Right ventricle myocardium inferior (tissue), 1 donor: ENCODE data around the gene FOXP4. TPM values are rescaled to one million over a fixed set of nuclear protein-coding genes. Genes with fewer than 3 reads are reported as not detected.

Experiments used
- ATAC-seq: fragments of 200-7000 bp; cut with Tn5 transposase; one replicate; pipeline ENCODE4 v1.9.1; 2020; ENCODE audit warnings: mild to moderate bottlenecking, moderate library complexity
- DNase-seq: peaks from one replicate; pipeline ENCODE4 v3.0.0; 2021; ENCODE audit errors: missing footprints
- intact Hi-C: fragments of 100-400 bp; cut with DNase I; formaldehyde crosslinking; loops from one replicate; pipeline ENCODE4 v1.11.0; 2022
- long read RNA-seq: library from polyadenylated mRNA; unstranded; transcript quantifications from one replicate; pipeline ENCODE4 v2.0.0, GENCODE V29; 2021
- total RNA-seq: library from RNA; stranded (reverse); fragmentation: NEBNext Ultra II Directional; extraction: Animal tissue kit (Norgen Biotek cat#: 25700); gene quantifications from one replicate; pipeline ENCODE4 v1.2.1, GENCODE V29; 2021
- donor health status: DM: no; HTN: yes; CAD: no; lungs with severe emphysema.

The FOXP4 gene, protein sequence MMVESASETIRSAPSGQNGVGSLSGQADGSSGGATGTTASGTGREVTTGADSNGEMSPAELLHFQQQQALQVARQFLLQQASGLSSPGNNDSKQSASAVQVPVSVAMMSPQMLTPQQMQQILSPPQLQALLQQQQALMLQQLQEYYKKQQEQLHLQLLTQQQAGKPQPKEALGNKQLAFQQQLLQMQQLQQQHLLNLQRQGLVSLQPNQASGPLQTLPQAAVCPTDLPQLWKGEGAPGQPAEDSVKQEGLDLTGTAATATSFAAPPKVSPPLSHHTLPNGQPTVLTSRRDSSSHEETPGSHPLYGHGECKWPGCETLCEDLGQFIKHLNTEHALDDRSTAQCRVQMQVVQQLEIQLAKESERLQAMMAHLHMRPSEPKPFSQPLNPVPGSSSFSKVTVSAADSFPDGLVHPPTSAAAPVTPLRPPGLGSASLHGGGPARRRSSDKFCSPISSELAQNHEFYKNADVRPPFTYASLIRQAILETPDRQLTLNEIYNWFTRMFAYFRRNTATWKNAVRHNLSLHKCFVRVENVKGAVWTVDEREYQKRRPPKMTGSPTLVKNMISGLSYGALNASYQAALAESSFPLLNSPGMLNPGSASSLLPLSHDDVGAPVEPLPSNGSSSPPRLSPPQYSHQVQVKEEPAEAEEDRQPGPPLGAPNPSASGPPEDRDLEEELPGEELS
- total RNA-seq = 13.9 TPM
- long read RNA-seq, full-length matches to known transcripts = 2 of 3 reads
- long read RNA-seq, partial matches to known transcripts = 0 of 3 reads
- long read RNA-seq, other reads (novel, unspliced or antisense) = 1 of 3 reads

DNA sequence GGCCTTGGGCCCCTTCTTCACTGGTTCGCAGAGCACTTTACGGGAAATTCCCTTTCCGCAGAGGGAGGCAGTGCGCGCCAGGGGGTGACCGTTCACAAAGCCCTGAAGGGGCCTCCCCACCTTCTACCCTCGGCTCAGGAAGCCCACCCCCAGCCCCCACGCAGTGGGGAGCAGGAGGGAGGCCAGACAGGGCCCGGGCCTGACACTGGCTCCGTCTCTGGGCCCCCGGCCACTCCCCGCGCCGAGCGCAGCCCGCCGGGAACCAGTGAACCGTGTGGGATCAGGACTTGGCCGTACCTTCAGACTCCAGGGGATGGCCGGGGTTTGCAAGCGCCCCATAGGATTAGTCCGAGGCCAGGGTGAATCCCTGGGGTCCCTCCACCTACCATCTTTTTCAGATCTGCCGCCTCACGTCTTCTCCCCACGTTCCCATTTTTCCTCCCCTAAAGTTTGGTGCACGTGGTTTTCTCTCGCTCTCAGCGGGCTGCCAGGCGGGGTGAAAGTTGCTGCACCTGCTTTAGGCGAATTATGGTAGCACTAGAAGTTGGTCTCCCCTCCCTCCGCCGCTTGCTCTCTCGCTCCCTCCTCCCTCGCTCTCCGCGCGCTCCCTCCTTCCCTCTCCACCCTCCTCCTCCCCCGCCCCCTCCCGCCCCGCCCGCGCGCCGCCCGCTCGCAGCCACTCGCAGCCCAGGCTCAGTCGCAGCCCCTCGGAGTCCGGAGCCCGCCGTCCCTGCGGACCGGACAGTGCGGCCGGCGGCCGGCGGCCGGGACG lies at the start of gene FOXP4:
Gene FOXP4, plus strand, starts transcription at position 679 of the 772 bp plus-strand sequence. CDS start 19,380 bp downstream, outside the sequence.
- ATAC-seq (peak; percentile 91), DNase-seq (peak; percentile 93)
- intact Hi-C loops = loop anchor here (2.0 to 5.0 kb wide), 2 partner anchors 44 to 119 kb away; no protein-coding TSS in a partner anchor

DNA sequence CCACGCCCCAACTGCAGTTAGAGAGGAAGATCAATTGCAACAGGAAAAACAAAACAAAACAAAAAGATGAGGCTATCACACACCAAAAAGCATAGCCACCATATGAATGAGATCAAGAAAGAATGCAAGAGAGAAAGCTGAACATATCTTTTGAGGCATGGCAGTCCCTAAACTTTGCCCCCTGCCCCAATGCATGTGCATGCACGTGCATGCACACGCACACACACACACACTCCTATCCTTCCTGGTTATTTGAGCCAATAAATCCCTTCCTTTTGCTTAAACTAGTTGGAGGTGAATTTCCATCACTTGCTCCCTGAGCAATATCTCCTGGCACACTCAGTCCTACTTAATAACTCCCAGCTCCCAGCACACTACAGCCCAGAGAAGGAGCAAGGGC lies 48.6 kb upstream of the FOXP4 start:
- intact Hi-C loops = no loop called here
- no peak for DNase-seq
- no peak for ATAC-seq

DNA sequence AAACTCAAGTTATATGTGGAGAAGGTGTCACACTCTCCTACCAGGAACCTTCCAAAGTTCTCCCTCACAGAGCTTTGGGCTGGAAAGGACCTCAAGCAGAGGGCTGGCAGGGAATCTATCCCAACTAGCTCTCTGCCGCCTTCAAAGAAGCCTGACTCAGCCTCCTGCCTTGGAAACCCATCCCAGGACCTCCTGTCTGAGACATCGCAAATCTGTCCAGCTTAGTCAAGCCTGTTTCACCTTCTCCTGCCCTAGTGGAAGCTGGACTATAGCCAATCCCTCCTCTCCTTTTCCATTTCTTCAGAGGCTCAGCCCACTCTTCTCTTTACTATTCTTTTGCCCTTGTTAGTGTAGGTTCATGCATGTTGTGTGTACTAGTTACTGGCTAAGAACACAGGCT lies 48.2 kb upstream of the FOXP4 start:
- intact Hi-C loops = no loop called here
- no peak for ATAC-seq

DNA sequence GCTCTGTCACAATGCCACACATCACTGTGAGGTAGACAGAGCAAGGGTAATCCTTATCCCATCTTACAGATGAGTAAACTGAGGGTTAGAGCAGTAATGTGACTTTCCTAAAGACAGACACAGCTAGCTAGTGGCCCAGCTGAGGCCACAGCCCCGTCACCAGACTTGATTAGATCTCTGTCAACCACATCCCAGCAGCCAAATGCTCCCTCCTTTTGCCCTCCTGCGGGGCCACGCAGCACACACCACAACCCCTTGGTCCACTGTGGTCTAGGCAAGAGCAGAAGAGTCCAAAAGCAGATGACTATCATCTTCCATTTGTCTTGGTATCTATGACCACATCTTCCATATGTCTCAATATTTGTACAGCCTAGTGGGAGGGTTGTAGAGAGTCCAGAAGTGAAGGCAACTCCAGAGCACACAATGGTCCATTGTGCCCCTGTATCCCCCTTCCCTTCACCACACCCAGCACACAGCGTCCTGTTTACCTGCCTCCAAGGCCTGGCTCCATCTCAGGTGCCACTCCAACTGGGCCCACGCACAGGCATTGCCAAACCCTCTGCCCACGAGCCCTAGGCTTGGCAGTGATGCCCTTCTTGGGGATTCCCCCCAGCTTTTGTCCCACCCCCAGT lies 47.1 kb upstream of the FOXP4 start:
- intact Hi-C loops = no loop called here
- ATAC-seq = no peak
- no peak for DNase-seq

More for the DNA sequence above, 48.2 kb upstream of the FOXP4 start:
- DNase-seq = no peak

DNA sequence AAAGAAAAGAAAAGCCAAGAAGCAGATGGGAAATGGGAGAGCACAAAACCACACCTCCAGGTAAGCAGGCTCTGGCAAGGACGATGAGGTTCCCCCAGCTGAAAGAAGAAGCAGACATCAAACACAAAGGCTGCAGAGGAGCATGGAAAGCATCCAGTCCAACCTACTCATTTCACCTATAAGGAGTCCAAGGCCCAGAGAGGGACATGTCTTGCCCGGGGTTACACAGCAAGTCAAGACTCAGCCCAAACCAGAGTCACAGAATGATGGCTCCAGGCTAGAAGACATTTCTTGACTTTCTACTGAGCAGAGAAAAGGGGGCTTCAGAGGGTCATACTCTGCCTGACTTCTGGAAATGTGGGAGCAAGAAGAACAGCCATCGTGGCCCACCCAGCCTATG lies 45.6 kb upstream of the FOXP4 start:
- intact Hi-C loops = loop anchor here (5.0 kb wide), 2 partner anchors 47 to 62 kb away; partner anchors contain the start of gene FOXP4
- DNase-seq (no peak), ATAC-seq (no peak)

DNA sequence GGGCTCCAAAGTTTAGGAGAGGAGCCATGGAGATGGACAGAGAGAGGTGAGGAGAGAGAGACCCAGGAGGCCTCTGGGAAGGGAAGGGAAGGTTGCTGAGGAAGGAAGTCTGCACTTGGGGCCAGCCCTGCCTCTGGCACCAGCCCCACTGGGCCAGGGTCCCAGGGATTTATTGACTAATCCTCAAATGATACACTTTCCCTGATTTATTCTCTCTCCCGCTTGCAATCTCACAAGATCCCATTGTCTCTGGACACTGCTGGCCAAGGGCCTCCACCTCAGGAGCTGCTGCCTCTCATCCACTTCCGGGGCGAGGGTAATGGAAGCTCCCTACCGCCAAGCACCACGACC lies 43.6 kb upstream of the FOXP4 start:
- intact Hi-C loops = loop anchor here (5.0 kb wide), 2 partner anchors 45 to 60 kb away; partner anchors contain the start of gene FOXP4
- ATAC-seq = no peak
- no peak for DNase-seq

DNA sequence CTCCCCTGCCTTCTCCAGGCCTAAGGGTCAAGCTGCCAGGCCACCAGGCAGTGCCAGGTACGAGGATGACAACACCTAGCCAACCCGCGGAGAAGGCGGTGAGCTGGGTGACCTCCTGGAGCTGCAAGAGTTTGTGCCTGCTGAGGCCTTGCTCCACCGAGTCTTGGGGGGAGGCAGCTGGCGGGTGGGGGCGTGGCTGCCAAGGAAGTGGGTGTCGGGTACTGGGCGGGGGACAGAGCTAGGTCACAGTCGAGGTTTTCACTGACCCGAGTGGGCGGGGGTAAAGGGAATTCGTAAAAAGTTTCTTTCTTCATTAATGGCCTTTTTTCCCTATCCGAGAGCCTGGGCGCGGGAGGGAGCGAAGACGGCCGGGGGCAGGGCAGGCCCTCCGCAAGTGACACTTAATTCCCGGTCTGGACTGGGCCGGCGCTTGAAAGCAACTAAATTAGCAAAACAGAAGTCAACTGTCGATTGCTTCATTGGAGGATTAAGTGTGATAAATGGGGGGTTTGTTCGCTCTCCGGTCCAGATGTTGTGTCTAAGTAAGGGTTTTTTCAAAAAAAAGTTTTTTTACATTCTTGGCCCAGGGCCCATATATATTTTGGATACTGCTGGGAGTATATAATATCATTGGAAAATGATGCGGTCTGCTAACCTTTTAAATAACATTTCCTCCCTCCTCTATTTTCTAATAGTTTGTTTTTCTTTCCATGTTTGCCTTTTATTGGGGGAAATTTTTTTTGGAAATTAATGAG lies 43.1 kb upstream of the FOXP4 start:
- ATAC-seq = no peak
- intact Hi-C loops = loop anchor here (5.0 kb wide), 2 partner anchors 44 to 59 kb away; partner anchors contain the start of gene FOXP4
- no peak for DNase-seq

DNA sequence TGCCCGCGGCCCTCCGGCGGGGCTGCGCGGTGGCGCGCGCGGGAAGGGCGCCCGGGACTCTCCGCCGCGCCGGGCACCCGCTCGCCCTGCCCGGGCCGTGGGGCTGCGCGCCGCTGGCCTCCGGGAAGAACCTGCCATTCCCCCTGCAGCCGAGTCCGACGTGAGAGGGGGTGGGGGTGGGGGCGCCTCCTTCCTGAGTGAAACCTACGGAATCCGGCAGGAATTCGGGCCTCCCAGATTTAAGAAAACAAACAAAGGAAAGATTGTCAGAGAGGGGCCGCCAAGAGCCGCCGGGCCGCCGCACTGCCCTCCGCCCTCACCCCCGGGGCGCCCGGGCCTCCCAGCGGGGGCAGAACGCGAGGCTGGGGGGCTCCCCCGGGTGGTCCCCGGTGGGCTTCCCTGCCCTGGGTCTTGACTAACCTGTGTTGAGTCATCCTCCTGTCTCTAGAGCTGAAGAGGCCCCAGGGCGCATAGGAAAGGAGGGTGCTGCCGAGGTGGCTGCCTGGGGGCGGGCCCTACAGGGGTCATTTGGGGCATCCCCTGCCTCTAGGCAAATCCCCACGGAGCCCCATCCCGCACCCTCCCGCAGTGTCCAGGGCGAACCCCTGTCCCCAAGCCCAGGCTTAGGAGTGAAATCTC lies 42.2 kb upstream of the FOXP4 start:
- DNase-seq = no peak
- ATAC-seq = peak; percentile 38
- intact Hi-C loops = loop anchor here (5.0 kb wide), 2 partner anchors 43 to 58 kb away; partner anchors contain the start of gene FOXP4

DNA sequence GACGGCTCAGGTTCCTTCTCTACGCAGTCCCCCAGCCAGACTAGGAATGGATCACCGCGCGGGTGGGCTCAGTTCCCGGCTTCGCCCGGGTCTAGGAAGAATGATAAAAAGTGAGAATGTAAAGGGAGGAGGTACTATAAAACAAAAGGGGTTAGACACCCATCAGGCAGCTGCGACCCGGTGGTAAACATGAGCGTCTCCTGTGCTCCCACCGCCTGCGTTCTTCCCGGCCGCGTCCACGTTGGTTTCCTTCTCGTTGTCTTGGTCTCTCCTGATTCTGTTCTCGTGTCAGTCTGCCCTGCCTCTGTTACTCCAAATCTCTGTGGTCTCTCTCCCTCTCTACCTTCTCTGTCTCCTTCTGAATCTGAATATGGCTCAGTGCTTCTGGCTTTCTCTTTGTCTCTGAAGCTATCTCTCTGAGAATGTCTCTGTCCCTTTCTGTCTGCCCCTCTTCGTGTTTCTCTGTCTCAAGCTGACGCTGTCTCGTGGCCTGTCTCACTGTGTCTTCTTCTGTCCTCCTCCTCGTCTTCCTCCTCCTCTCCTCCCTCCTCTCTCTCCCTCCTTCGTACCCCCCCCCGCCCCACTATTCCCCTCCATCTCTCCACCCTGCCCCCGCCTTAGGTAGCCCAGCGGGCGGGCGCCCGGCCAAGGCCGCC lies 41.6 kb upstream of the FOXP4 start:
- intact Hi-C loops = loop anchor here (5.0 kb wide), 3 partner anchors 43 to 77 kb away; partner anchors contain the start of gene FOXP4
- DNase-seq (no peak), ATAC-seq (no peak)

DNA sequence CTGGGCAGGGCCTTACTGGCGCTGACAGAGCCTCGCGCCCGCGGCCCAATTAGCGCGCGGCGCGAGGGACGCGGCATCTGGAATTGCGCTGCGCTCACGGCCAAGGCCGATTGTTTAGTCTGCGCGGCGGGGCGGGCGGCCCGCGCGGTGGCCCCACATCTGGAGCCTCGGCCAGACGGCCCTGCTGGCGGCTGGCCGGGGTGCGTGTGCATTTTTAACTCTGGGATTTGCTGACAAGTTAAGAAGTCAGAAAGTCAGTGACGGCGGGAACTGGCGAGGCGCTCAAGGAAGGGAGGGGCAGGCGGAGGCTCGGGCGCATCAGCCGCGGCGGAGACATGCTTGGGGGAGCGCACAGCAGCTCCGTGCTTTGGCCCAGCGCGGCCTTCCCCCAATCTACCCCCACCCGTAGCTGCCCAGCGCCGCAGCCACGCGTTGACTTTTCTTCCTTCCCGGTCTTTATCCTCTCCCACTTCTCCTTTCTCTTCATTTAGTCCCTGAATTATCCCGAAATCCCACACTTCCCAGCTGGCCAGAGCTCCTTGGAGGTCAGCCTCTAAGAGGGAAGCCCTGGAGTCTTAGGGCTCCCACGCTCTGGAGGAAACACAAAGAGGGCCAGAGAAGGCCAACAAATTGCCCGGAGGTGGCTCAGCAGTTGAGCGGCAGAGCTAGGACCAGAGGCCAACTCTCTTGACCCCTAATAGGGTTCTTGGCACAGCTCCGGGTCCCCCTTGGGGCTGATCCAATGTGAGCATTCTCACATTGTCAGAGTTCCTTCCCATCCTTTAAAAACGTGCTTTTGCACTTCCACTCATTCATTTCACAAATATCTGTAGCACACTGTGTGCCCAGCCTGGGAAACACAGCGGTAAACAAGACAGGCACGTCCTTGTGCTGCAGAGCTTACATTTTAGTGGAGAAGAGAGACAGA lies 40.8 kb upstream of the FOXP4 start:
- peak; percentile 85 for DNase-seq
- peak; percentile 88 for ATAC-seq
- intact Hi-C loops = loop anchor here (5.0 kb wide), 1 partner anchor 78 kb away; no protein-coding TSS in a partner anchor

DNA sequence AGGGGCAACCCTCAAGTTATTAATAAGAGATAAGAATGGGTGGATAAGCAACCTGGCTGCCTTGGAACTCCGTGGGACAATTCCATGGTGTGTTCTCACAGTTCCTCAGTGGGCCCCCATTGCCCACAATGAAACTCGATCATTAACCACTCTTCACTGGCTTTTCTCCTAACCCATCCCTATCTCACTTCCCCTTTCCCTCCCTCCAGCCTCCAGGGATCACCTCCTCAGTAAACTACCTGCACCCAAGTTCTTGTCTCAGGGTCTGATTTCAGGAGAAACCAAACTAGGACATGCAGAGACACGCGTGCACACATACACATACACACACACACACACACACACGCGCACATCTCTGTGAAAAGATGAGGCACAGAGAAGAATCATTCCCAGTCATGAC lies 37.7 kb upstream of the FOXP4 start:
- DNase-seq (no peak), ATAC-seq (no peak)
- intact Hi-C loops = loop anchor here (5.0 kb wide), 1 partner anchor 81 kb away; no protein-coding TSS in a partner anchor

DNA sequence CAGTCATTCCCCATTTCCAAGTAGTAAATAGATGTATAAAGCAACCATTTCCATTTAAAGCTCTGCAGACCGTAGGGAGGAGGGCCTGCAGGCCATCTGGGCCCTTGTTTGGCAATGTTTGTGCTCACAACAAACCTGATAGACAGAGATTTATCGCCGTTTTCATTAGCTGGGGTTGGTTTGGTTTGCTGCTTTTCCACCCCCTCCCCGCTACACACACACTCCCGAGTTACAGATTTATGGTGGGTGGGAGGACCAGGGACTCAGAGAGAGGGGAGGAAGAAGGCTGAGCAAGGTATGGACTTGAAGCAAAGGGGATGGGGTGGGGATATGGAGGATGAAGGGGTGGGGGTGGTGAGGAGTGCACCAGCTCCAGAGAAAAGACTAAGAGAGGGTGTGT lies 36.6 kb upstream of the FOXP4 start:
- intact Hi-C loops = loop anchor here (5.0 kb wide), 1 partner anchor 82 kb away; no protein-coding TSS in a partner anchor
- no peak for DNase-seq
- ATAC-seq = no peak

DNA sequence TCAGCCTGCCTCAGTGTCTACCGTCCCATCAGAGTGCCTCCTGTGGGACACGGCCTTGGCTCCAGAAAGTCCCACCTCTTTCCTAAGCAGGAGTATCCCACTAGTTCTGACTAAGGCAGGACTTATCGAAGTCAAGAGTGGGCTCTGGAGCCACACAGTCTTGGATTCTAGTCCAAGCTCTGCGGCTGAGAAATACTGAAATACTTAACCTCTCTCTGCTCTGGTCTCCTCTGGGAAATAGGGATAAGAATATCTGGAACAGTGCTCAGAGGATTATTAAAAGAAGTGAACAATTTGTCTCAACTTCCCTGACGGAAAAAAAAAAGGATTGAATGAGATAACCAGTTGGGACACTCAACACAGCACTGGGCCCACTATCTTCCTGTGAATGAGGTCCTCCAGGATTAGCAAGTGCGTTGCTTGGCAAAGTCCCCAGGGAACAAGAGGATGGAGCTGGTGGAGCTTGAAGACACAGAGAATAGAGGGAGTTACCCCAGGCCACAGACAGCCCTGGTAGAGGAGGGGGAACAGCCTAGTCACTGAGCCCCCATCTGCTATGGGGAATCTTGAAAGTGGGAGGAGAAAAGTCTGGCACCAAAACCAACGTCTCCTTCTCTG lies 34.6 kb upstream of the FOXP4 start:
- ATAC-seq (peak; percentile 13), DNase-seq (no peak)
- intact Hi-C loops = no loop called here

DNA sequence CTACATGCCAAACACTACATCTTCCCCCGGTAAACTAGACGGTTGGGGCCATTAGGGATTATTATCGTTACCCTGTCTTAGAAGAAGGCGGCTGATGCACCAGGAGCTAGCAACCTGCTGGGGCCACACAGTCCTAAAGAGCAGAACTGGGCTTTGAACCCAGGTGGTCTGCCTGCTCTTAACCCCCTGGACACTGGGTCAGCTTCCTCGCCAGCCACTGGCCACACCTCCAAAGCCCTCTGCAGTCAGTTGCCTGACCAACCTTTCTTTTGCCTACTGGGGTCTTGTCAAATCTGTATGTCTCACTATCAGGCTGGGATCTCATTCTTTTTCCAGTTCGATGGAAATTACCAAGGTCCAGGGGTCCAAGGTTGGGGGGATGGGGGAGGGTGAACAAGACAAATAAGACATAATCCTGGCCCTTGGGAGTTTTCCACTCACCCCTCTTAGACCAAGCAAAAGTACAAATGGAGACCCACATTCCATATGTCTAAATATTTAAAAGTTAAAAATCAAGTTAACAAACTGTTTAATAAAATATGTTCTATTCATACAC lies 34.0 kb upstream of the FOXP4 start:
- ATAC-seq = no peak
- intact Hi-C loops = no loop called here
- no peak for DNase-seq

DNA sequence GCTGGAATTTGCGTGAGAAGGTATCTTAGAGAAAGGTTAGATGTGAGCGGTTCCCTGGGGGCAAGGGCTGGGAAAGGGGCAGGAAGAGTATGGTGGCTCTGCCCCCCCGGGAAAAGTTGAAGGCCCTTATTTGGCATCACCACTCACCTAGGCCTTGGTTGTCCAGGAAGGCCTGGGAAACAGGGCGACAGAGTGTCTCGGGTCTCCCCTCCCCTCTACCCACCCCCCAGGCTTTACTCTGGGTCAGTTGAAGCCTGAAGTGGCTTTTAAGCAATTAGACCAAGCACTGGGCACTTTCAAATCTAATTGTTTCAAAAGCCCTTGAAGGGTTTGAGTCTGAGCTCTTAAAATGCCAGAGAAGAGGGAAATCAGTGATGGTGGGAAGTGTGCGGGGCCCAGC lies 30.2 kb upstream of the FOXP4 start:
- intact Hi-C loops = no loop called here
- no peak for DNase-seq
- ATAC-seq = no peak
